HL-60 (cell line): ENCODE results near the gene ZMYND8.
"Not testable (repeated sequence)": the region's sequence is repeated elsewhere in the genome, so short reads cannot be mapped to it uniquely, and the experiment has no call there.

Experiments
- DNase-seq, 2 experiments: peaks; one replicate each; pipeline ENCODE4 v3.0.0-alpha.2; 2010 to 2020; ENCODE audit warnings: low read depth in 1 of 2, low spot score in 1 of 2
- H3K27ac ChIP-seq: fragments of 250-450 bp; sonication (Bioruptor Pico); replicated peaks from 2 replicates; pipeline ENCODE4 v1.5.1; 2020; ENCODE audit warnings: mild to moderate bottlenecking, moderate library complexity
- H3K27me3 ChIP-seq: fragments of 250-450 bp; sonication (Bioruptor Pico); 2 replicates; pipeline ENCODE4 v1.5.1; 2021; ENCODE audit warnings: mild to moderate bottlenecking, moderate library complexity; ENCODE audit not compliant: insufficient read depth, poor library complexity, severe bottlenecking
- H3K4me3 ChIP-seq: replicated peaks from 2 replicates; pipeline ENCODE4 v1.5.1; 2011; ENCODE audit warnings: mild to moderate bottlenecking, control low read depth, low read length; ENCODE audit not compliant: insufficient read depth
- CTCF ChIP-seq: IDR thresholded peaks from one replicate; pipeline ENCODE4 v1.5.1; 2011; ENCODE audit warnings: low read length, control low read depth, inconsistent platforms; ENCODE audit not compliant: insufficient read depth
- GABPA ChIP-seq: IDR thresholded peaks from 2 replicates; pipeline ENCODE4 v1.6.1; 2012; ENCODE audit warnings: low read depth
- POLR2AphosphoS5 ChIP-seq: IDR thresholded peaks from 2 replicates; pipeline ENCODE4 v1.6.1; 2012; ENCODE audit warnings: low read depth
- SPI1 ChIP-seq: IDR thresholded peaks from 2 replicates; pipeline ENCODE4 v1.6.1; 2012; ENCODE audit warnings: low read depth, mild to moderate bottlenecking, borderline replicate concordance
- TF ChIP-seq, protein P1 (sequence below): IDR thresholded peaks from 2 replicates; pipeline ENCODE4 v1.6.1; 2012; ENCODE audit warnings: low read depth; ENCODE audit not compliant: insufficient replicate concordance

The ZMYND8 gene

DNA sequence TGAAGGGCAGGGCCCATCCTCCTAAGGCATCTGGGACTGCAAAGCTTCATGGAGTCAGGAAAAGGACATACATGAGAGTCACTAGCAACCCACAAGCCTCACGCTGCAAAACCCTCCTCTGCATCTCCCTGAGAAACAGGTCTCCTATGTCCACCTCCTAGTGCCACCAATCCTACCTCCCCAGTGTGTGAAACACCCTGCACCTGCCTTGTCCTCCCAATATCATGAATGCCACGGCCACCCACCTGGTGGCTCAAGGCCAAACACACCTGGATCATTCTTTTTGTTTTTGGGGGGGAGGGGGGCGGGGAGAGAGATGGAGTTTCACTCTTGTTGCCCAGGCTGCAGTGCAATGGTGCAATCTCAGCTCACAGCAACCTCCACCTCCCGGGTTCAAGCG lies 90.5 kb downstream of the ZMYND8 start:
- no peak for TF ChIP-seq CTCF
- TF ChIP-seq, protein P1, sequence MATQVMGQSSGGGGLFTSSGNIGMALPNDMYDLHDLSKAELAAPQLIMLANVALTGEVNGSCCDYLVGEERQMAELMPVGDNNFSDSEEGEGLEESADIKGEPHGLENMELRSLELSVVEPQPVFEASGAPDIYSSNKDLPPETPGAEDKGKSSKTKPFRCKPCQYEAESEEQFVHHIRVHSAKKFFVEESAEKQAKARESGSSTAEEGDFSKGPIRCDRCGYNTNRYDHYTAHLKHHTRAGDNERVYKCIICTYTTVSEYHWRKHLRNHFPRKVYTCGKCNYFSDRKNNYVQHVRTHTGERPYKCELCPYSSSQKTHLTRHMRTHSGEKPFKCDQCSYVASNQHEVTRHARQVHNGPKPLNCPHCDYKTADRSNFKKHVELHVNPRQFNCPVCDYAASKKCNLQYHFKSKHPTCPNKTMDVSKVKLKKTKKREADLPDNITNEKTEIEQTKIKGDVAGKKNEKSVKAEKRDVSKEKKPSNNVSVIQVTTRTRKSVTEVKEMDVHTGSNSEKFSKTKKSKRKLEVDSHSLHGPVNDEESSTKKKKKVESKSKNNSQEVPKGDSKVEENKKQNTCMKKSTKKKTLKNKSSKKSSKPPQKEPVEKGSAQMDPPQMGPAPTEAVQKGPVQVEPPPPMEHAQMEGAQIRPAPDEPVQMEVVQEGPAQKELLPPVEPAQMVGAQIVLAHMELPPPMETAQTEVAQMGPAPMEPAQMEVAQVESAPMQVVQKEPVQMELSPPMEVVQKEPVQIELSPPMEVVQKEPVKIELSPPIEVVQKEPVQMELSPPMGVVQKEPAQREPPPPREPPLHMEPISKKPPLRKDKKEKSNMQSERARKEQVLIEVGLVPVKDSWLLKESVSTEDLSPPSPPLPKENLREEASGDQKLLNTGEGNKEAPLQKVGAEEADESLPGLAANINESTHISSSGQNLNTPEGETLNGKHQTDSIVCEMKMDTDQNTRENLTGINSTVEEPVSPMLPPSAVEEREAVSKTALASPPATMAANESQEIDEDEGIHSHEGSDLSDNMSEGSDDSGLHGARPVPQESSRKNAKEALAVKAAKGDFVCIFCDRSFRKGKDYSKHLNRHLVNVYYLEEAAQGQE, result no peak
- no peak for TF ChIP-seq POLR2AphosphoS5
- no peak for TF ChIP-seq SPI1
- TF ChIP-seq GABPA, result no peak
- no peak for DNase-seq
- no peaks in the 10 kb centered on the region for H3K27me3 ChIP-seq
- no peak overlapping the region for H3K27ac ChIP-seq
- no peak overlapping the region for H3K4me3 ChIP-seq

DNA sequence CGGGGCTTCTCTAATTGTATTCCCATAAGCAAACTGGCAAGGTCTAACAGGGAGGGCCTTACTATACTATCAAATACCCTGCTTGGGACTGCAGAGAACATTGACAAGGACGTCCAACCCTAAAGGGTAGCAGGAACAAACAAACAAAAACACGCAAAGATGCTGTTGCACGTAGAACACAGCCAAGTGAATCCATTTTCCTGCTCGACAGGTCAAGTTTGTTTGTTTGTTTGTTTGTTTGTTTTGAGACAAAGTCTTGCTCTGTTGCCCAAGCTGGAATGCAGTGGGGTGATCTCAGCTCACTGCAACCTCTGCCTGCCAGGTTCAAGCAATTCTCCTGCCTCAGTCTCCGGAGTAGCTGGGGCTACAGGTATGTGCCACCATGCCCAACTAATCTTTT lies 91.3 kb downstream of the ZMYND8 start:
- Histone ChIP-seq H3K27ac (no peak overlapping the region), H3K4me3 (no peak overlapping the region), H3K27me3 (no peaks in the 10 kb centered on the region)
- no peak for DNase-seq
- TF ChIP-seq GABPA (no peak), SPI1 (no peak), POLR2AphosphoS5 (no peak), CTCF (no peak)
- TF ChIP-seq, protein P1, result no peak

GRCh38 chr20:47264137-47264769 lies 92.2 kb downstream of the ZMYND8 start:
- H3K4me3 ChIP-seq, H3K27me3 ChIP-seq, H3K27ac ChIP-seq, DNase-seq: not testable (repeated sequence)

DNA sequence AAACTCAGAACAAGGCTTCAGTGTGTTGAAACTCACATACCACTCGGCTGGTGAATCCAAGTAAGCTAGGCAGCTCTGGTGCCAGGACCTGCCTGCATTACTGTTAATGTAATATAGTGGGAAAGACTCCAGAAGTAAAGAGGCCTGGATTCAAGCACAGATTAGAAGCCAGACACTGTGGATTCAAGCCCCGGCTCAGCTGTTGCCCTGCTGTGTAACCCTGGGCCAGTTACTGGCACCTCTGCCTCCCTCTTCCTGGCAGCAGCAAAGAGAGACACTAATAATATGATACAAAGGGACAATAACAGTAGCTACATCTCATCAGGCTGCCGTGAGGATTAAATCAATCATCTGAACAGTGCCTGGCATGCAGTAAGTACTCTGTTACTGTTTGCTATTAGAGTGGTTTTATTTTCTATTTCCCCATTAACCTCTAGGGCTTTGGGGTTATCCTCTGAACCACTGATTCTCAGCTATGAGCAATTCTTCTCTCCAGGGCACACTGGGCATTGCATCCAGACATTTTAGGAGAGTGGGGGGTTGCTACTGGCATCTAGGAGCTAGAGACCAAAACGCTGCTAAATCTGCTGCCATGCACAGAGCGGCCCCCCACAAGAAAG lies 92.9 kb downstream of the ZMYND8 start:
- TF ChIP-seq SPI1, result no peak
- no peak for TF ChIP-seq CTCF
- TF ChIP-seq POLR2AphosphoS5, result no peak
- TF ChIP-seq, protein P1, result no peak
- no peak for TF ChIP-seq GABPA
- H3K27me3 ChIP-seq, result no peaks in the 10 kb centered on the region
- no peak for DNase-seq
- no peak overlapping the region for H3K27ac ChIP-seq
- no peak overlapping the region for H3K4me3 ChIP-seq
